ENCODE data around the gene RTP3.

DNA sequence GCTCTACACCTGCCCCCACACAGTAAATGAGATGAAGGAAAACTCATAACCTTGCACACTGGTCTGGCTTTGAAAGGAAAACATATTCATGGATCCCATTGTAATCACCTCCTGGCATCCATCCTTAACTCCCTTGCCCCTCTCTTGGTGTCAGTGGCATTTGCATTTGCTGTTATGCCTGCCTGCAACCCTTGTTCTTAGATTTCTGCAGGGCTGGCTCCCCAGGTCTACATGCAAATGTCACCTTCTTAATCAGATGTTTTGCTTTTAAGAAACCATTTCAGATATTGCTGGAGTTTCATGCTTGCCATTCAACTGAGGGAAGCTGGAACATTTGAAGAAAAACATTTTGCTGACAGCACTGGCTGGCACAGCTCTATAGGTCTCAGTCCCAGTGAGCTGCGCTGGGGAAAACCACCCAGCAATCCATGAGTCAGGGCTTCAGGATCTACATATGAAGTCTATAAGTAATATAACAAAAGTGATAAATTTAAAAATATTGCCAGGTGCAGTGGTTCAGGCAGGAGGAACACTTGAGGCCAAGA, 49.2 kb downstream of the RTP3 start:
- TF ChIP-seq EZH2 (IDR thresholded peaks at IDR 0.05; ENCODE audit: borderline replicate concordance, low read depth, low read length, severe bottlenecking): no peak
- TF ChIP-seq, protein P1, sequence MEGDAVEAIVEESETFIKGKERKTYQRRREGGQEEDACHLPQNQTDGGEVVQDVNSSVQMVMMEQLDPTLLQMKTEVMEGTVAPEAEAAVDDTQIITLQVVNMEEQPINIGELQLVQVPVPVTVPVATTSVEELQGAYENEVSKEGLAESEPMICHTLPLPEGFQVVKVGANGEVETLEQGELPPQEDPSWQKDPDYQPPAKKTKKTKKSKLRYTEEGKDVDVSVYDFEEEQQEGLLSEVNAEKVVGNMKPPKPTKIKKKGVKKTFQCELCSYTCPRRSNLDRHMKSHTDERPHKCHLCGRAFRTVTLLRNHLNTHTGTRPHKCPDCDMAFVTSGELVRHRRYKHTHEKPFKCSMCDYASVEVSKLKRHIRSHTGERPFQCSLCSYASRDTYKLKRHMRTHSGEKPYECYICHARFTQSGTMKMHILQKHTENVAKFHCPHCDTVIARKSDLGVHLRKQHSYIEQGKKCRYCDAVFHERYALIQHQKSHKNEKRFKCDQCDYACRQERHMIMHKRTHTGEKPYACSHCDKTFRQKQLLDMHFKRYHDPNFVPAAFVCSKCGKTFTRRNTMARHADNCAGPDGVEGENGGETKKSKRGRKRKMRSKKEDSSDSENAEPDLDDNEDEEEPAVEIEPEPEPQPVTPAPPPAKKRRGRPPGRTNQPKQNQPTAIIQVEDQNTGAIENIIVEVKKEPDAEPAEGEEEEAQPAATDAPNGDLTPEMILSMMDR (IDR thresholded peaks at IDR 0.05; ENCODE audit: borderline replicate concordance, extremely low read depth, low read length, poor library complexity, severe bottlenecking): no peak

All from DND-41 (cell line).